Gastrocnemius medialis (tissue), 4 donors: ENCODE results near the gene ESF1.

ENCODE experiments used
- POLR2A ChIP-seq, 2 donors: fragments of 450-650 bp; IDR thresholded peaks; one replicate each; pipeline ENCODE4 v1.6.1; 2017; ENCODE audit warnings: antibody characterized with exemption in 2 of 2, mild to moderate bottlenecking in 2 of 2, moderate library complexity in 2 of 2
- TF ChIP-seq, protein P1 (sequence below), 5 experiments: fragments of 450-650 bp in 3 of 5; fragments of 200-600 bp in 2 of 5; sonication (generic) in 2 of 5; IDR thresholded peaks in 4 of 5; conservative IDR thresholded peaks in 1 of 5; 1 replicate in 4 of 5; 2 replicates in 1 of 5; pipeline ENCODE4 v1.5.1; 2016 to 2019; ENCODE audit warnings: antibody characterized with exemption in 5 of 5, mild to moderate bottlenecking in 3 of 5, moderate library complexity in 3 of 5

- TF ChIP-seq, protein P1, sequence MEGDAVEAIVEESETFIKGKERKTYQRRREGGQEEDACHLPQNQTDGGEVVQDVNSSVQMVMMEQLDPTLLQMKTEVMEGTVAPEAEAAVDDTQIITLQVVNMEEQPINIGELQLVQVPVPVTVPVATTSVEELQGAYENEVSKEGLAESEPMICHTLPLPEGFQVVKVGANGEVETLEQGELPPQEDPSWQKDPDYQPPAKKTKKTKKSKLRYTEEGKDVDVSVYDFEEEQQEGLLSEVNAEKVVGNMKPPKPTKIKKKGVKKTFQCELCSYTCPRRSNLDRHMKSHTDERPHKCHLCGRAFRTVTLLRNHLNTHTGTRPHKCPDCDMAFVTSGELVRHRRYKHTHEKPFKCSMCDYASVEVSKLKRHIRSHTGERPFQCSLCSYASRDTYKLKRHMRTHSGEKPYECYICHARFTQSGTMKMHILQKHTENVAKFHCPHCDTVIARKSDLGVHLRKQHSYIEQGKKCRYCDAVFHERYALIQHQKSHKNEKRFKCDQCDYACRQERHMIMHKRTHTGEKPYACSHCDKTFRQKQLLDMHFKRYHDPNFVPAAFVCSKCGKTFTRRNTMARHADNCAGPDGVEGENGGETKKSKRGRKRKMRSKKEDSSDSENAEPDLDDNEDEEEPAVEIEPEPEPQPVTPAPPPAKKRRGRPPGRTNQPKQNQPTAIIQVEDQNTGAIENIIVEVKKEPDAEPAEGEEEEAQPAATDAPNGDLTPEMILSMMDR (IDR thresholded peaks at IDR 0.05 in 4 of 5, conservative IDR thresholded peaks at IDR 0.05 in 1 of 5): no peak
- TF ChIP-seq POLR2A (IDR thresholded peaks at IDR 0.05): no peak
Measured at GRCh38 chr20:13717631-13718044, 67.1 kb downstream of the ESF1 start.
